Liver (tissue), 9 donors: ENCODE data around the gene MALT1. TPM values are rescaled to one million over a fixed set of nuclear protein-coding genes. Genes with fewer than 3 reads are reported as not detected.
A peak's percentile ranks its signal among the peaks of the same experiment; 100 is the strongest.

Source experiments
- DNase-seq: peaks from one replicate; pipeline ENCODE4 v3.0.0-alpha.2; 2017; ENCODE audit warnings: low spot score
- H3K27ac ChIP-seq, 2 donors: one replicate each; pipeline ENCODE4 v1.7.0; 2013; ENCODE audit warnings: inconsistent platforms in 2 of 2, low read length in 2 of 2, control low read depth in 1 of 2, low read depth in 1 of 2, mild to moderate bottlenecking in 1 of 2
- H3K27me3 ChIP-seq, 4 donors: one replicate each; pipeline versions ENCODE4 v1.6.1 to v1.7.0; 2013; ENCODE audit warnings: low read length in 3 of 4, inconsistent platforms in 1 of 4, mild to moderate bottlenecking in 1 of 4, moderate library complexity in 1 of 4; ENCODE audit not compliant: control insufficient read depth in 4 of 4, insufficient read depth in 4 of 4
- H3K36me3 ChIP-seq, 4 donors: one replicate each; pipeline versions ENCODE4 v1.6.1 to v1.7.0; 2013; ENCODE audit warnings: low read length in 3 of 4, mild to moderate bottlenecking in 3 of 4, low read depth in 1 of 4, moderate library complexity in 1 of 4; ENCODE audit not compliant: control insufficient read depth in 4 of 4, insufficient read depth in 3 of 4
- H3K4me1 ChIP-seq, 4 donors: one replicate each; pipeline versions ENCODE4 v1.6.1 to v1.7.0; 2013; ENCODE audit warnings: low read length in 3 of 4, mild to moderate bottlenecking in 3 of 4, moderate library complexity in 1 of 4; ENCODE audit not compliant: control insufficient read depth in 4 of 4, insufficient read depth in 4 of 4
- H3K4me3 ChIP-seq, 3 donors: one replicate each; pipeline versions ENCODE4 v1.6.1 to v1.7.0; 2013; ENCODE audit warnings: low read length in 3 of 3, control low read depth in 1 of 3, low read depth in 1 of 3, mild to moderate bottlenecking in 1 of 3
- H3K9ac ChIP-seq, 2 donors: one replicate each; pipeline ENCODE4 v1.7.0; 2013; ENCODE audit warnings: low read length in 2 of 2, mild to moderate bottlenecking in 2 of 2, moderate library complexity in 2 of 2, control low read depth in 1 of 2, low read depth in 1 of 2
- H3K9me3 ChIP-seq, 4 donors: one replicate each; pipeline versions ENCODE4 v1.6.1 to v1.7.0; 2013; ENCODE audit warnings: low read length in 3 of 4; ENCODE audit not compliant: control insufficient read depth in 4 of 4
- EGR1 ChIP-seq, 2 donors: IDR thresholded peaks; 2 replicates each; pipeline ENCODE4 v1.6.1; 2016 to 2018; ENCODE audit warnings: antibody characterized with exemption in 2 of 2, low read depth in 2 of 2
- FOXA1 ChIP-seq: IDR thresholded peaks from 2 replicates; pipeline ENCODE4 v1.6.1; 2016; ENCODE audit warnings: antibody characterized with exemption
- FOXA2 ChIP-seq: IDR thresholded peaks from 2 replicates; pipeline ENCODE4 v1.6.1; 2016; ENCODE audit warnings: antibody characterized with exemption
- GABPA ChIP-seq, 2 donors: IDR thresholded peaks in 1 of 2; conservative IDR thresholded peaks in 1 of 2; 2 replicates each; pipeline ENCODE4 v1.6.1; 2016; ENCODE audit warnings: antibody characterized with exemption in 2 of 2, mild to moderate bottlenecking in 1 of 2, moderate library complexity in 1 of 2
- HNF4A ChIP-seq, 2 donors: conservative IDR thresholded peaks; 2 replicates each; pipeline ENCODE4 v1.6.1; 2016; ENCODE audit warnings: antibody characterized with exemption in 2 of 2, mild to moderate bottlenecking in 2 of 2
- HNF4G ChIP-seq: IDR thresholded peaks from 2 replicates; pipeline ENCODE4 v1.6.1; 2016; ENCODE audit warnings: antibody characterized with exemption
- JUND ChIP-seq, 2 donors: IDR thresholded peaks; 2 replicates each; pipeline ENCODE4 v1.6.1; 2016; ENCODE audit warnings: antibody characterized with exemption in 2 of 2
- NR2F2 ChIP-seq: IDR thresholded peaks from 2 replicates; pipeline ENCODE4 v1.6.1; 2016; ENCODE audit warnings: antibody characterized with exemption
- RAD21 ChIP-seq, 2 donors: IDR thresholded peaks; 2 replicates each; pipeline ENCODE4 v1.6.1; 2016; ENCODE audit warnings: antibody characterized with exemption in 2 of 2, mild to moderate bottlenecking in 2 of 2
- RXRA ChIP-seq, 2 donors: IDR thresholded peaks; 2 replicates each; pipeline ENCODE4 v1.6.1; 2017 to 2018; ENCODE audit warnings: antibody characterized with exemption in 2 of 2, mild to moderate bottlenecking in 1 of 2
- SP1 ChIP-seq: IDR thresholded peaks from 2 replicates; pipeline ENCODE4 v1.6.1; 2018; ENCODE audit warnings: antibody characterized with exemption, mild to moderate bottlenecking
- TAF1 ChIP-seq: conservative IDR thresholded peaks from 2 replicates; pipeline ENCODE4 v1.6.1; 2016; ENCODE audit warnings: antibody characterized with exemption, mild to moderate bottlenecking
- YY1 ChIP-seq: IDR thresholded peaks from 2 replicates; pipeline ENCODE4 v1.6.1; 2016; ENCODE audit warnings: antibody characterized with exemption, mild to moderate bottlenecking
- WGBS: extraction: QIAGEN DNeasy Blood & Tissue Kit; methylation state at CpG from one replicate; pipeline ENCODE4 v1.1.7; 2013; 5-methylcytosine and 5-hydroxymethylcytosine counted together
- polyA plus RNA-seq, 2 donors: library from polyadenylated mRNA; stranded (reverse) in 1 of 2; unstranded in 1 of 2; fragments of 200-250 nt in 1 of 2; fragments of >200 nt in 1 of 2; fragmentation: Nextera tagmentation in 1 of 2; extraction: Ambion mirVana in 1 of 2; gene quantifications; one replicate each; pipeline versions ENCODE4 v1.2.1 to v1.2.3, GENCODE V29; 2013 to 2015
- total RNA-seq, 2 donors: library from RNA; depleted of rRNA; stranded (reverse); fragments of >200 nt; gene quantifications; one replicate each; pipeline ENCODE4 v1.2.3, GENCODE V29; 2014
- TF ChIP-seq, protein P1 (sequence below): IDR thresholded peaks from 2 replicates; pipeline ENCODE4 v1.6.1; 2016; ENCODE audit warnings: antibody characterized with exemption
- TF ChIP-seq, protein P2 (sequence below): IDR thresholded peaks from 2 replicates; pipeline ENCODE4 v1.6.1; 2016; ENCODE audit warnings: antibody characterized with exemption, mild to moderate bottlenecking
- TF ChIP-seq, protein P3 (sequence below): fragments of 150-350 bp; IDR thresholded peaks from 2 replicates; pipeline ENCODE4 v1.5.1; 2017; ENCODE audit warnings: improper control_type of control experiment, low read depth, low read length; ENCODE audit not compliant: missing input control
- donor health status: healthy.
- donor health status: healthy.
- donor health status: healthy.
- donor health status: healthy.
- donor health status: healthy.

MALT1 gene
- total and polyA plus RNA-seq, 4 donors: 3.1 to 27.3 (median 6.4) TPM

DNA sequence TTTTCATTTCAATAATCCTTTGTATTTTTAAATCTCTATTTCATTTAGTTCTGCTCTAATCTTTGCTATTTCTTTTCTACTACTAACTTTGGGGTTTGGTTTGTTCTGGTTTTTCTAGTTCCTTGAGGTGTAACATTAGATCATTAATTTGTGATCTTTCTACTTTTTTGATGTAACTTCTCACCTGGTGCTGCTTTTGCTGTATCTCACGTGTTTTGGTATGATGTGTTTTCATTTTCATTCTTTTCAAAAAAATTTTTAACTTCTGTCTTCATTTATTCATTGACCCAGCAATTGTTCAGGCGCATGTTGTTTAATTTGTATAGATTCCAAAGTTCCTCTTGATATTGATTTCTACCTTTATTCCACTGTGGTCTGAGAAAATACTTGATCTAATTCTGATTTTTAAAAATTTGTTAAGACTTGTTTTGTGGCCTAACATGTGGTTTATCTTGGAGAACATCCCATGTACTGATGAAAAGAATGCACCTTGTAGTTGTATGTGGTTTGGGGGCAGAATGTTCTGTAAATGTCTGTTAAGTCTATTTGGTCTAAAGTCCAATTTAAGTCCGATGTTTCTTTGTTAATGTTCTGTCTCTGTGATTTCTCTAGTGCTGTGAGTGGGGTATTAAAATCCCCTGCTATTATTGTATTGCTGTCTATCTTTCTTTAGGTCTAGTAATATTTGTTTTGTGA, 17.3 kb upstream of the MALT1 start:
- no peak overlapping the region for H3K9ac ChIP-seq
- TF ChIP-seq GABPA (IDR thresholded peaks at IDR 0.05 in 1 of 2, conservative IDR thresholded peaks at IDR 0.05 in 1 of 2) (no peak), EGR1 (IDR thresholded peaks at IDR 0.05; ENCODE audit: low read depth in 2 of 2) (no peak), JUND (IDR thresholded peaks at IDR 0.05) (peak in 1 of 2 donors; percentile 19), HNF4G (peak; percentile 73), HNF4A (conservative IDR thresholded peaks at IDR 0.05) (peak; percentile 73 to 88), RAD21 (IDR thresholded peaks at IDR 0.05) (peak in 1 of 2 donors; percentile 21), SP1 (peak; percentile 83)
- TF ChIP-seq, protein P1, sequence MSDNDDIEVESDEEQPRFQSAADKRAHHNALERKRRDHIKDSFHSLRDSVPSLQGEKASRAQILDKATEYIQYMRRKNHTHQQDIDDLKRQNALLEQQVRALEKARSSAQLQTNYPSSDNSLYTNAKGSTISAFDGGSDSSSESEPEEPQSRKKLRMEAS: no peak
- no peak overlapping the region for H3K4me3 ChIP-seq
- peaks cover 0 to 4% (median 0%) of the 10 kb centered on the region in 4 donors for H3K9me3 ChIP-seq
- no peak for DNase-seq
- H3K27me3 ChIP-seq: no peaks in the 10 kb centered on the region
- H3K36me3 ChIP-seq: no peaks in the 10 kb centered on the region
- no peak overlapping the region for H3K27ac ChIP-seq
- WGBS: 18% methylated on average over 3 of the region's 3 CpGs
- H3K4me1 ChIP-seq: peaks cover 0 to 11% (median 3%) of the 10 kb centered on the region in 4 donors

DNA sequence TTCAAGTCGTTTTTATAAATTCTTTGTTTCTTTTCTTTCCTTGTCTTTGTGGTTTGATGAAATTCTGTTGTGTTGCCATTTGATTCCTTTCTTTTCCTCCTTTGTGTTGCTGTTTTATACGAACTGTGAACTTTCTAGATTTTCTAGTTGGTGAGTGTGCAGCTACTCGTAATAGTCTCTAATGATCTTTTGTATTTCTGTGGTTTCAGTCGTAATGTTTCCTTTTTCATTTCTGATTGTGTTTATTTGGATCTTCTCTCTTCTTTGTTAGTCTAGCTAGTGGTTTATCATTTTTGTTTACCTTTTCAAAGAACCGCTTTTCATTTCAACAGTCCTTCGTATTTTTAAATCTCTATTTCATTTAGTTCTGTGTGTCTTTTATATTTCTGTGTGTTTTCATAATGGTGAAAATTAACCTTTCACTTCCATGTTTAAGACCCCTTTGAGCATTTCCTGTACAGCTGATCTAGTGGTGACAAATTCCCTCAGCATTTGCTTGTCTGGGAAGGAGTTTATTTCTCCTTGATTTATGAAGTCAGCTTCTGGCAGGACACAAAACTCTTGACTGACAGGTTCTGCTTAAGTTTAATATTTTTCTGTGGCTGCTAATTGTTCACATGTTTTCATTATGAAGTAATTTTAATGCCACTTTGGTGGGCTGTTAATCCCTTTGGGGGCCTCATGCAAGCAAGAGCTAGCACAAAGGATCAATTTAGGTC, 16.2 kb upstream of the MALT1 start:
- Histone ChIP-seq H3K9me3 (peaks cover 0 to 4% (median 0%) of the 10 kb centered on the region in 4 donors), H3K36me3 (no peaks in the 10 kb centered on the region), H3K9ac (no peak overlapping the region), H3K27ac (no peak overlapping the region), H3K27me3 (no peaks in the 10 kb centered on the region), H3K4me1 (peaks cover 0 to 11% (median 3%) of the 10 kb centered on the region in 4 donors), H3K4me3 (no peak overlapping the region)
- no peak for DNase-seq
- whole genome bisulfite sequencing: 83% methylated on average over 6 of the region's 6 CpGs
- TF ChIP-seq FOXA2 (no peak), HNF4G (no peak), JUND (IDR thresholded peaks at IDR 0.05) (no peak), RXRA (IDR thresholded peaks at IDR 0.05) (no peak), RAD21 (IDR thresholded peaks at IDR 0.05) (no peak), HNF4A (conservative IDR thresholded peaks at IDR 0.05) (no peak), TAF1 (no peak), YY1 (no peak), FOXA1 (no peak), NR2F2 (no peak), EGR1 (IDR thresholded peaks at IDR 0.05; ENCODE audit: low read depth in 2 of 2) (no peak), SP1 (no peak)
- TF ChIP-seq, protein P2, sequence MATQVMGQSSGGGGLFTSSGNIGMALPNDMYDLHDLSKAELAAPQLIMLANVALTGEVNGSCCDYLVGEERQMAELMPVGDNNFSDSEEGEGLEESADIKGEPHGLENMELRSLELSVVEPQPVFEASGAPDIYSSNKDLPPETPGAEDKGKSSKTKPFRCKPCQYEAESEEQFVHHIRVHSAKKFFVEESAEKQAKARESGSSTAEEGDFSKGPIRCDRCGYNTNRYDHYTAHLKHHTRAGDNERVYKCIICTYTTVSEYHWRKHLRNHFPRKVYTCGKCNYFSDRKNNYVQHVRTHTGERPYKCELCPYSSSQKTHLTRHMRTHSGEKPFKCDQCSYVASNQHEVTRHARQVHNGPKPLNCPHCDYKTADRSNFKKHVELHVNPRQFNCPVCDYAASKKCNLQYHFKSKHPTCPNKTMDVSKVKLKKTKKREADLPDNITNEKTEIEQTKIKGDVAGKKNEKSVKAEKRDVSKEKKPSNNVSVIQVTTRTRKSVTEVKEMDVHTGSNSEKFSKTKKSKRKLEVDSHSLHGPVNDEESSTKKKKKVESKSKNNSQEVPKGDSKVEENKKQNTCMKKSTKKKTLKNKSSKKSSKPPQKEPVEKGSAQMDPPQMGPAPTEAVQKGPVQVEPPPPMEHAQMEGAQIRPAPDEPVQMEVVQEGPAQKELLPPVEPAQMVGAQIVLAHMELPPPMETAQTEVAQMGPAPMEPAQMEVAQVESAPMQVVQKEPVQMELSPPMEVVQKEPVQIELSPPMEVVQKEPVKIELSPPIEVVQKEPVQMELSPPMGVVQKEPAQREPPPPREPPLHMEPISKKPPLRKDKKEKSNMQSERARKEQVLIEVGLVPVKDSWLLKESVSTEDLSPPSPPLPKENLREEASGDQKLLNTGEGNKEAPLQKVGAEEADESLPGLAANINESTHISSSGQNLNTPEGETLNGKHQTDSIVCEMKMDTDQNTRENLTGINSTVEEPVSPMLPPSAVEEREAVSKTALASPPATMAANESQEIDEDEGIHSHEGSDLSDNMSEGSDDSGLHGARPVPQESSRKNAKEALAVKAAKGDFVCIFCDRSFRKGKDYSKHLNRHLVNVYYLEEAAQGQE: no peak
- TF ChIP-seq, protein P1: no peak
- TF ChIP-seq, protein P3, sequence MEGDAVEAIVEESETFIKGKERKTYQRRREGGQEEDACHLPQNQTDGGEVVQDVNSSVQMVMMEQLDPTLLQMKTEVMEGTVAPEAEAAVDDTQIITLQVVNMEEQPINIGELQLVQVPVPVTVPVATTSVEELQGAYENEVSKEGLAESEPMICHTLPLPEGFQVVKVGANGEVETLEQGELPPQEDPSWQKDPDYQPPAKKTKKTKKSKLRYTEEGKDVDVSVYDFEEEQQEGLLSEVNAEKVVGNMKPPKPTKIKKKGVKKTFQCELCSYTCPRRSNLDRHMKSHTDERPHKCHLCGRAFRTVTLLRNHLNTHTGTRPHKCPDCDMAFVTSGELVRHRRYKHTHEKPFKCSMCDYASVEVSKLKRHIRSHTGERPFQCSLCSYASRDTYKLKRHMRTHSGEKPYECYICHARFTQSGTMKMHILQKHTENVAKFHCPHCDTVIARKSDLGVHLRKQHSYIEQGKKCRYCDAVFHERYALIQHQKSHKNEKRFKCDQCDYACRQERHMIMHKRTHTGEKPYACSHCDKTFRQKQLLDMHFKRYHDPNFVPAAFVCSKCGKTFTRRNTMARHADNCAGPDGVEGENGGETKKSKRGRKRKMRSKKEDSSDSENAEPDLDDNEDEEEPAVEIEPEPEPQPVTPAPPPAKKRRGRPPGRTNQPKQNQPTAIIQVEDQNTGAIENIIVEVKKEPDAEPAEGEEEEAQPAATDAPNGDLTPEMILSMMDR: no peak
